HG03575 (cell line): ENCODE results near the gene TXNRD2.
"Not testable (repeated sequence)": the region's sequence is repeated elsewhere in the genome, so short reads cannot be mapped to it uniquely, and the experiment has no call there.

Source experiments
- ATAC-seq: cut with Tn5 transposase; IDR thresholded peaks from one replicate; pipeline ENCODE4 v1.9.1; 2021; ENCODE audit not compliant: unreplicated experiment, insufficient number of reproducible peaks, low FRiP score; ENCODE audit errors: extremely low read depth

The TXNRD2 gene

GRCh38 chr22:19912271-19912999, 29.2 kb downstream of the TXNRD2 start:
- ATAC-seq: no peak

DNA sequence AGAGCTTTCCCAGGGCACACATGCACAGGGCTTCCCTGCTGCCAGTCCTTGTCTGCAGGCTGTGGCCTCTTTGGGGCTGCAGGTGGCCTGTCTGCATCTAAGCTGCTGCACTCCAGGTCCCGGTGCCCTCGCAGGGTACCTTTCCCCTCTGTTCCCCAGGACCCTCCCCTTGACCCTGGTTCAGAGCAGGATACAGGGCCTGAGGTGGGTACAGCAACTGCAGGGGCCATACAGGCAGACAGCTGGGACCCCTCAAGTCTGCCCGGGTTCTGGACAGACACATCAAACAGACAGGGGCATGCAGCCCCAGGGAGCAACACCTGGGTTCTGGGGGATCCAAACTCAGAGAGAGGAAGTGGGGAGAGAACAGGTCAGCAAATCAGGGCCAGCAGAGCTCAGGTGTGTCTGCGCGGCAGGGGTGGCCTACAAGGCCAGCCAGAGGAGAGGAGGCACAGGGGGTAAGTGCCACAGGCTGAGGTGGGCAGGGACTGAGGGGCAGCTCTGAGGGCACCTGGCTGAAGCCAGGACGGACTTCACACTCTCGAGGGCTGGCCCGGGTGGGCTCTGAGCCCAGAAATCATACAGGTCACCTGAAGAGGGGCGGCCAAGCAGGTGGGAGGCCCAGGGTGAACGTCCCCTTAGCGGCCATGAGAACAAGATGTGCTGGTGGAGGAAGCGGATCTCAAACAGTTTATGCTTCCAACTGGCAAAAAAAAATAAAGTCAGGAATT, 29.9 kb downstream of the TXNRD2 start:
- no peak for ATAC-seq

GRCh38 chr22:19910180-19910744, 31.4 kb downstream of the TXNRD2 start:
- ATAC-seq: no peak

DNA sequence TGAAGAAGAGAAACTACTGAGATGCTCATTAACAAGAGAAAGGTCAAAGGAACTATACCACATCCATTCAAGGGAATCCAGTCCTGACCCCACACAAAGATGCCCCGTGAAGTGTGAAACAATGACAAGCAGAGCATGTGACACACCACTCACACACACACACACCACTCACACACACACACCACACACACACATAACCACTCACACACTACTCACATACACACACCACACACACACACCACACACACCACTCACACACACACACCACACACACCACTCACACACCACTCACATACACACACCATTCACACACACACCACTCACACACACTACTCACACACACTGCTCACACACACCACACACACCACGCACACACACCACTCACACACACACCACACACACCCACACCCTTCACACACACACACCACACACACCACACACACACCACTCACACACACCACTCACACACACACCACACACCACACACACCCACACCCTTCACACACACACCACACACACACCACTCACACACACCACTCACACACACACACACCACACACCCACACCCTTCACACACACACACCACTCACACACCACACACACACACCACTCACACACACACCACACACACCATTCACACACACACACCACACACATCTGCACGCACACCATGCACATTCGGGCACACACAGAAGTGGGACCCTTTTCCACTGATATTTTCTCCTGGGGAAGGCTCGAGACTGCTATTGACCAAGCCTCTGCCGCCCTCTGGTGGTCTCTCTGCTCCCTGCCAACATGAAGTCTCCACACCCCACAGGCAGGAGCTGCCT, 32.1 kb downstream of the TXNRD2 start:
- no peak for ATAC-seq

- not testable (repeated sequence) for ATAC-seq
Measured at GRCh38 chr22:19907902-19908301, 33.7 kb downstream of the TXNRD2 start.

- not testable (repeated sequence) for ATAC-seq
Measured at GRCh38 chr22:19906864-19907263, 34.8 kb downstream of the TXNRD2 start.

GRCh38 chr22:19905347-19906276, 36.0 kb downstream of the TXNRD2 start:
- no peak for ATAC-seq

GRCh38 chr22:19904935-19905334, 36.7 kb downstream of the TXNRD2 start:
- ATAC-seq: no peak

GRCh38 chr22:19904174-19904856, 37.3 kb downstream of the TXNRD2 start:
- ATAC-seq: no peak

DNA sequence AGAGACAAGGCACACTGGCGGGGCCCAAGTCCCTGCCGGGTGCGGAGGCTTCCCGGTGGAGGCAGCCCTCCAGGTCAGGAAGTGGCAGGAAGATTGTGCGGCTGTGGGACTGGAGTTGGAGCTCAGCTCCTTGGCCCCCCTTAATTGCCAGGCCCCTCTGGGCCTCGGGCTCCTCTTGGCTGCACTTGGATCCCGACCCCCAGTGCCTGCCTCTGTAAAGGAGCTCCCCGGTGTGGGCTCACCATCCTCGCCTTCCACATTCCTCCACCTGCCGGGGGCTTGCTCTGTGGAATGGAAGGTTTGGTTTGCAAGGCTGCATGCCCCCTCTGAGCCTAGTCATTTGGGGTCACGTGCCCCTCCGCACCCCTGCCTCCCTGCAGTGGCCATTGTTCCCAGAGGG, 38.1 kb downstream of the TXNRD2 start:
- ATAC-seq: no peak

DNA sequence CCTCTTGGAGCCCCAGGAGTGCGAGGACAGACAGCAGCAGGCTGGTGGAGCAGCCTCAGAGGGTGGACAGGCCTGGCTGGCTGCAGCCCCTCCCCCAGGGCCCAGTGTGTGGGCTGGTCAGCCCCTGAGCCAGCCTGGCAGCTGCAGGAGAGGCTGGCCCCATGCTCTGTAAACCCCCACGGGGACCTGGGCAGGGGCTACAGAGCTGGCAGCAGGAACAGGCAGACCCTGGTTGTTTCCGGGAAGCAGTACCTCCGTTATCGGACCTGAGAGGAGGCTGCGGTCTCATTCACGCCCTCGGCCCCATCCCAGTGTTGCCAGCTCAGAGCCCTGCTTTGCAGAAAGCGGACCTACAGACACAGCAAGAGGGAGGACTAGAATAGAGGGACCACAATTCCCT, 38.6 kb downstream of the TXNRD2 start:
- ATAC-seq: no peak

DNA sequence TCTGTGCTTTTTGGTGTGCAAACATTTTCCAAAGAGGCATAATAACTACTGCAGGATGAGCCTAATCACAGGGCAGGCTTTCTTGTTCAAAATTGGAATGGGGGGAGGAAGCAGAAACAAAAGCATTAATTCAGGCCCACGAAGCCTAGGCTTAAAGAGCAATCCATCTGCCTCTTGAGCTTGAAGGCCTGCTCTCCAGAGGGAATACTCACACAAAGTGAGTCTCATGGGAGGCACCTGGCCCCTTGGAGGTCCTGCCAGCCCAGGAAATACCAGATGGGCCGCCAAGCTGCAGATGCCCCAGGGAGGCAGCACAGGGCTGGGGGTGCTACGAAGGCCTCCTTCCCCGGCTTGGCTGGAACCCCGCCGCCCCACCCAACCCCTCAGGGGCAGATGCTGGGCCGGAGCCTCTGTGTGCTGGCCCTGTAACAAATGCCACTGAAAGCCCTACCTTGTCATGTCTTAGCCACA, 39.3 kb downstream of the TXNRD2 start:
- ATAC-seq: no peak

DNA sequence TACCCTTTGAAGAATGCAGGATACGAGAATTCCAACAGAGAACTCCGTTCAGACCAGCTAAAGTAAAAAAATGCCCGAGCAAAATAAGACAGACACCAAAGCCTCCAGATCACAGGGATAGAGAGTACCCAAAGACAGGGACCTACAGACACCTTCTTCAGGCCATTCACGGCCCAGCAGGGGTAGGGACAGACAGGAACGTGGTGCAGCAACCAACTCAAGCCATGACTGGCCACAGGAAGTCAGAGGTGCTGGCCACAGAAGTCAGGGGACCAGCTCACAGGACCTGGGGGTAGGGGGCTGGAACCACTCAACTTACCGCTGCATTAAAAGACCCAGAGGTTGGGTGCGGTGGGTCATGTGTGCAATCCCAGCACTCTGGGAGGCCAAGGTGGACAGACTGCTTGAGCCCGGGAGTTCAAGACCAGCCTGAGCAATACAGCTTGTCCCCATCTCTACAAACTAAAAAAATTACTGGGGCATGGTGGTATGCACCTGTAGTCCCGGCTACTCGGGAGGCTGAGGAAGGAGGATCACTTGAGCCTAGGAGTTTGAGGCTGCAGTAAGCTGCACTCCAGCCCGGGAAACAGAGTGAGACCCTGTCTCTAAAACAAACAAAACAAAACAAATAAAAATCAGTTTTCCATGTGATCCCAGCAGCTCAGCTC, 39.9 kb downstream of the TXNRD2 start:
- ATAC-seq: no peak

DNA sequence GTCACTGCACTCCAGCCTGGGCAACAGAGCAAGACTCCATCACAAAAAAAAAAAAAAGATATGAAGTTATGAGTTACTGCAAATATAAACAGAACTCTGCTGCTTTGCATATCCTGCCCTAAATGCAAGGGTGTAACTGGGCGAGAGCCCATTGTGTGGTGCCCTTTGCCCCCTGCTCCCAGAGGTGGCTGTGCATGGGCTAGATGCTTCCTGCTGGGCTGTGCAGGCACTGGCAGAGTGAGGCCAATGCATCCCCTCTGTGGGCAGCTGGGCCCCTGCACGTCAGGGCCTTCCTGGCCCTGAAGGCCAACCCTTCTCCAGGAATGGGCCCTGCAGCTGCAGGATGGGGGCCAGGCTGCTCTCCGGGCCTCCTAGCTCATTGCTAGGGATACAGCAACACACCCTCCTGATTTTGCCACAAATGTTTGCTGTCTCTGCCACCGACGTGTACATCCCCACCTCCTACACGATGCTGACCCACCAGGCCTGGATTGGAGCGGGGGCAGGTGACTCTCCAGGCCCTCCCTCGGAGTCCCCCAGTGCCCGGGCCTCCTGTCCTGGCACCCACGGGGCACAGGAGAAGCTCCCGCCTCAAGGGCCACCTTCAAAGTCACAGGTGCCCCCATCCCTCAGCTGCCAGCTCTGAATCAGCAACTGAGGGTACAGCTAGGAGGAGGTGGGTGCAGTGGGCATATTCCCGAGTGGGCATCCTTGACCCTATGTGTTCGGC, 40.7 kb downstream of the TXNRD2 start:
- no peak for ATAC-seq

DNA sequence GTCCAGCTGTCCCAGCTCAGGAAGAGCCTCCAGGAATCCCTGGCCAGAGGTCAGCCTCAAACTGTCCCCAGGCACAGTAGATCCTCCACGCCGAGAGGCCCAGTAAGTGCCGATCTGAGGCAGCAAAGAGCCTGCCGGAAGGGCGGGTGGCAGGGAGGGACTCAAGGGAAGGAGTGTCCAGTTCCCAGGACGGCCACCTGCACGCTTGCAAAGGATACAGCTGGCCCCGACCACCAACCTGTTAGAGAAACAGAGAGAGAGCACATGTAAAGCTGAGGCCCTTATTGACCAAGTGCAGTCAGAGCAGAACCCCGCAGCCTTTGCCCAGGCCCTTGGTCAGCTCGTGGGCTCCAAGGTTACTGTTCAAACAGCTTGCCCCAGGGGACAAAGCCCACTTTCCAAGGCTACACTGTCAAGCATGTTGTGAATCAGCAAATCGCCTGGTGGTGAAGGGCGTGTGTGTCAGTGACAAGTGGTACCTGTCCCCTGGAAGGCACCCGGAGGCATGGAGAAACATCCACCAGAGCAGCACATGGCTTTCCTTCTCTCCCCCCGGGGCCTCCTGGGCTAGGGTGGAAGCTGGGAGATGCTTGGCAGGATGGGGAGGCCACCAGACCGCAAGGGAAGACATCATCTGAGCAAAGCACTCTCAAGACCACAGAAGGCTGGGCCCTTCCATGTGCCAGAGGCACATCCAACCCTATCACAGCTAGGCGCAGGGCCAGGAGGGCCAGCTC, 42.6 kb downstream of the TXNRD2 start:
- ATAC-seq: no peak

GRCh38 chr22:19898145-19898544, 43.5 kb downstream of the TXNRD2 start:
- ATAC-seq: no peak
